GM13977 (cell line): ENCODE measurements around the gene WWOX.

Source experiments
- DNase-seq: peaks from one replicate; pipeline ENCODE4 v3.0.0; 2012; ENCODE audit warnings: low spot score
- in situ Hi-C: fragments of 300-500 bp; cut with MboI; formaldehyde crosslinking; loops from one replicate; pipeline ENCODE4 v1.12.0; 2022; ENCODE audit warnings: low sequenced_read_pairs, low pct_unique_long_range_greater_than_20kb, mixed read lengths, inconsistent platforms; ENCODE audit not compliant: unreplicated experiment
- TF ChIP-seq, protein P1 (sequence below): IDR thresholded peaks from 2 replicates; pipeline ENCODE4 v1.5.1; 2012; ENCODE audit warnings: mild to moderate bottlenecking, control low read depth; ENCODE audit not compliant: insufficient read depth; ENCODE audit errors: extremely low read depth, missing control alignments

The WWOX gene

DNA sequence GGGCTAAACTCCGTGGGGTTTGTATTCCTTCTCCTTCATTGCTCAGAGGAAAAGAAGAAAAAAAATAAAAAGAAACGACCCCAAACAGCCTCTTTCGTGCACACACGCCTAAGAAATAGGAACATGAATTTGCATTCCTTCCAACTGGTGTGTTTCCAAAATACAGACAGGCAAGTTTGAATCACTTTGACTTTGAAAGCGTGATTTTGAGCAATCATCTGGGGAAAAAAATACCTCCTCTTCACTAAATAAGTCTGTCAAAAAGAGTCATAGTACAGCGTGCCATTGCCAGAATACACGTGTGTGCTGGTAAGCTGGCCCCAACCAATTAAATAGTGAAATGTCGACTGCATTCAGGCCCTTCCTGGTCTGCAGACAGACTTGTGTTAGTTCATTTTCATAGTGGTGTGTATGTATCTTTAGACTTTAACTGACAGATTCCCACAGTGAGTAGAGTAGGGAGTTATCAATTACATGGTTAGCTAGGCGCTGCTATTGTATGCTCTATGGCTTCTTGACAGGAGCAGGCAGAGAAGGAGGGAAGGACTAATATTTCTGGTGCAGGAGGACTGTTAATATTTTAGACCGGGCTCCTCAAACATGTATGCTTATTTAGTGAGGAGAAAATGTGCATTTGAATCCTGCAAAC is 882.8 kb downstream of the WWOX start:
- TF ChIP-seq, protein P1, sequence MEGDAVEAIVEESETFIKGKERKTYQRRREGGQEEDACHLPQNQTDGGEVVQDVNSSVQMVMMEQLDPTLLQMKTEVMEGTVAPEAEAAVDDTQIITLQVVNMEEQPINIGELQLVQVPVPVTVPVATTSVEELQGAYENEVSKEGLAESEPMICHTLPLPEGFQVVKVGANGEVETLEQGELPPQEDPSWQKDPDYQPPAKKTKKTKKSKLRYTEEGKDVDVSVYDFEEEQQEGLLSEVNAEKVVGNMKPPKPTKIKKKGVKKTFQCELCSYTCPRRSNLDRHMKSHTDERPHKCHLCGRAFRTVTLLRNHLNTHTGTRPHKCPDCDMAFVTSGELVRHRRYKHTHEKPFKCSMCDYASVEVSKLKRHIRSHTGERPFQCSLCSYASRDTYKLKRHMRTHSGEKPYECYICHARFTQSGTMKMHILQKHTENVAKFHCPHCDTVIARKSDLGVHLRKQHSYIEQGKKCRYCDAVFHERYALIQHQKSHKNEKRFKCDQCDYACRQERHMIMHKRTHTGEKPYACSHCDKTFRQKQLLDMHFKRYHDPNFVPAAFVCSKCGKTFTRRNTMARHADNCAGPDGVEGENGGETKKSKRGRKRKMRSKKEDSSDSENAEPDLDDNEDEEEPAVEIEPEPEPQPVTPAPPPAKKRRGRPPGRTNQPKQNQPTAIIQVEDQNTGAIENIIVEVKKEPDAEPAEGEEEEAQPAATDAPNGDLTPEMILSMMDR = no peak
- in situ Hi-C loops = no loop called here
- no peak for DNase-seq

DNA sequence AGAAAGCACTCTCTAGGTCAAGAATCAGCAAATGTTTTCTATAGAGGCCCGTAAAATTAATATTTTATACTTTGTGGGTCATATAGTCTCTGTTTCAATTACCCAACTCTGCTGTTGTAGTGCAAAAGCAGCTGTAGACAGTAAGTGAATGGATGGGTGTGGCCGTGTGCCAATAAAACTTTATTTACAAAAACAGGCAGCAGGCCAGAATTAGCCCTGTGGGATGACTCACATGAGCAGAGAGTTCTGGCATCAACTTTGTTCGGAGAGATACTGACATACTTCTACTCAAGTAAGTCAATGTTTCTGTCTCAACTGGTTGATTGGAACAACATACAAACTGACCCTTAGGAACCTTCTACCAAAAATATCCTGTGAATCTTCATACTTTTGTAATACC is 884.9 kb downstream of the WWOX start:
- no peak for DNase-seq
- TF ChIP-seq, protein P1 = no peak
- in situ Hi-C loops = no loop called here

DNA sequence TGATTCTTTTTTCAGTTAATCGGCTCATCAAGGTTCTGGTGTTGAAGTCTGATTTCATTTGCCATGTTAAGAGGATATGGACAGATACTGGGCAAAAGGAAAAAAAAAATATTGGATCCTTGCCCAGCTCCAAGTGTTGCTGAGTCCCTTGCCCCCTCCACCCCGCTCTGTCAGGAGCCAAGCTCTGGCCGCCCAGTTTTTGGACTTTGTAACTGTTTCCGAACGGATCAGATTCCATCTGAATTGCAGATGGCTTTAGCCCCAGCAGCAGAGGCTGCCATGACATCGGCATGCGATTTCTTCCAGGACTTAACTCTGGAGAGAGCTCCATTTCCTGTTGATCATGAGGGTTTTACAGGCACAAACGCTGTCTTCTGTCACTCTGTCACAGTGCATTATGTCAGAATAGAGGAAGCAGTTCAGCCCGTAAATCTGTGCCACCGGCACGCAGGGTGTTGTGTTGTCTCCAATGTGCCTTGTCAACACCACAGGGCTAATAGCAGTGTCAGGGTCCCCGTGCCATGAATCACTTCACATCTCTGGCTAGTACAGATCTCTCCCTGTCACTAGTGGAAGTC is 885.5 kb downstream of the WWOX start:
- TF ChIP-seq, protein P1 = no peak
- in situ Hi-C loops = no loop called here

DNA sequence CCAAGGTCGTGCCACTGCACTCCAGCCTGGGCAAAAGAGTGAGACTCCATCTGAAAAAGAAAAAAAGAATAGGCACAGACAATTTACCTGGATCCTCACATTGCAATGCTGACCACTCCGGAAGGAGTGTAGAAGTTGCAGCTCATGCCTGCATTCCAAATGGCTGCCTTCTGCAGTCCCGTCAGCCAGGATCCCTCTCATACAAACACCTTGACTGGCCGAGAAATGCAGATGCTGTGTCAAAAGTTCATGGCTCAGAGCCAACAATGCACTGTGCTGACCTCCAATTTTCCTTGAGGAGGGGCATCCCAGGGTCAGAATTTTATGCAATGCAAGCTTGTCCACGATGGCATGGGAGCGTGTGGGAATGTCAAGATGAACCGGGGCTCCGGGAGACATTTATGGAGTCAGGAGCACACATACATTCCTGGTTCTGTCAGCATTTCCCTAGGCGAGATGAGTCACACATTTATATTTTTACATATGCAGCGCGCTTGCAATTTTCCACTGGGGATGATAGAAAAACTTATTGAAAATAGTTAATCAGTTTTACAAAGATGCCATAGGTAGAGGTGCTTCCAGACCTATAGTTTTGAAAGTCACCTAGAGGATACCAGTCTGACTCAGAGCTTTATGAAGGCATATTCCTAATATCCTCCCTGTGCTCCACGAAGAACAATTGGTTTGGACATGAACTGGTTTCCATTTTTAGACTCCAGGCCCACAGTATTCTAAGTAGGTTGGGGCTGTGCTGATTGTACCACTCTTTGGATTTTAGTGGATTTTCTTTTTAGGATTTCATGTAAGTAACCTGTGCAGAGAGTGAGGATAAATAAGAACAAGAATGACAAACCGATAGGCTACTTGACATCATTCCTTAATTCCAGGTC is 886.5 kb downstream of the WWOX start:
- no peak for DNase-seq
- in situ Hi-C loops = no loop called here
- TF ChIP-seq, protein P1 = no peak

More for the DNA sequence above, 885.5 kb downstream of the WWOX start:
- no peak for DNase-seq

DNA sequence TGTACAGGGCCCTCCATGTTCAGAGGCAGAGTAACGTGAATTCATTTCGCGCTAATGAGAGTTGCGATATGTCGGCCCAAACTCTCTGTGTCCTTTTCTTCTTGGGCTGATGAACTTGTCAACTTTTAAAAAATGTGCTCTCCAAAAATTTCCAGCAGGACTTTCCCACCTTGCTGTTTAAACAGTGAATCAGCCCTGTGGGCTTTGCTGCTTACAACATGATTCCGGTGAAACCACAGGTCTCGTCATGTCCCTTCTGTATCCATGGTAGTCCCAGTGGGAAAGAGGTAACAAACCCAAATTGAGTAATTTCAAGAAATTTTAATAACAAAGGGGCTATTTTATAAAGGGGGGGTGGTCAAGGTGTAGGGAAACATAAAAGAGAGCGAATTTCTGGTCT is 888.2 kb downstream of the WWOX start:
- TF ChIP-seq, protein P1 = no peak
- DNase-seq = no peak
- in situ Hi-C loops = no loop called here

DNA sequence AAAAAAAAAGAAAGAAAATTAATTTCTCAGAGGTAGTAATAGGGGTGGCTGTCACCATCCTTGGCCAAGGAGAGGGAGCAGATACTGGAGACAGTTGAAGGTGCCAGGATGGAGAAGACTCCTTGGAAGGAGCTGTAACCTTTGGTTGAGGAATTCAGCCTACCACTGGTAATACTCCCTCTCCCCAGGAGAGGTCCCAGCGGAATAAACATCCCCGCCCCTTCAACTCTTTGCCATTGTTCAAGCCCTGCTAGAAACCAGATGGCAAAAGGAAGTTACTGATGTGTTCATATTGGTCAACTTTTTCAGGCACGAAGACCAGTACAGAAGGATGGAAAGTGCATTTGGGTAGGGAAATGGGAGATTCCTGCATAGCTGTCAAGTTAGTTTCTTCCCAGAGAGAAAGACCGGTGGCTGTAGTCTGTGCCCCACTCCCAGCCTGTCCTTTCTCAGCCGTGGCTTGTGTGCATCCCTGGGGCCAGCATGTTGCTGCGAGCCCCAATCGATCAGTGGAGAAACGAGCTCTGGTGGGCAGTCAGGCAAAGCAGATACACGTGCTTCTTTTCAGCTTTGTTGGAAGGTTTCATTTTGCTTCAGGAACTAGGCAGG is 889.0 kb downstream of the WWOX start:
- DNase-seq = no peak
- TF ChIP-seq, protein P1 = no peak
- in situ Hi-C loops = no loop called here
